G401.6 (cell line): ENCODE data around the gene CDK6.

Source experiments
- FAIRE-seq: peaks from 2 replicates; lab custom pipeline; 2012; peaks lifted over from hg19 to GRCh38; lab: Jason Lieb, UNC

The CDK6 gene

GRCh38 chr7:92732316-92733036 lies 103.9 kb downstream of the CDK6 start:
- no peak for FAIRE-seq

- FAIRE-seq = no peak
These were observed 104.9 kb downstream of the CDK6 start for GRCh38 chr7:92731335-92732063.

- FAIRE-seq = no peak
These were observed 105.6 kb downstream of the CDK6 start for GRCh38 chr7:92730808-92731207.

GRCh38 chr7:92729751-92730150 lies 106.6 kb downstream of the CDK6 start:
- no peak for FAIRE-seq

- no peak for FAIRE-seq
These were observed 107.2 kb downstream of the CDK6 start for GRCh38 chr7:92729172-92729571.

GRCh38 chr7:92727755-92728154 lies 108.6 kb downstream of the CDK6 start:
- FAIRE-seq = no peak

- no peak for FAIRE-seq
These were observed 111.0 kb downstream of the CDK6 start for GRCh38 chr7:92725161-92725925.

- FAIRE-seq = no peak
These were observed 112.4 kb downstream of the CDK6 start for GRCh38 chr7:92723943-92724342.

- no peak for FAIRE-seq
These were observed 113.2 kb downstream of the CDK6 start for GRCh38 chr7:92723205-92723604.

GRCh38 chr7:92722541-92722940 lies 113.8 kb downstream of the CDK6 start:
- no peak for FAIRE-seq

GRCh38 chr7:92720604-92721350 lies 115.6 kb downstream of the CDK6 start:
- no peak for FAIRE-seq

- no peak for FAIRE-seq
These were observed 118.2 kb downstream of the CDK6 start for GRCh38 chr7:92717993-92718716.

- FAIRE-seq = no peak
These were observed 118.8 kb downstream of the CDK6 start for GRCh38 chr7:92717623-92717992.

GRCh38 chr7:92716825-92717580 lies 119.4 kb downstream of the CDK6 start:
- FAIRE-seq = no peak

GRCh38 chr7:92715963-92716362 lies 120.4 kb downstream of the CDK6 start:
- no peak for FAIRE-seq

GRCh38 chr7:92714767-92715166 lies 121.6 kb downstream of the CDK6 start:
- no peak for FAIRE-seq

- FAIRE-seq = no peak
These were observed 122.1 kb downstream of the CDK6 start for GRCh38 chr7:92714280-92714679.

GRCh38 chr7:92709912-92710311 lies 126.5 kb downstream of the CDK6 start:
- no peak for FAIRE-seq

GRCh38 chr7:92709150-92709549 lies 127.2 kb downstream of the CDK6 start:
- FAIRE-seq = no peak

GRCh38 chr7:92708111-92709042 lies 128.0 kb downstream of the CDK6 start:
- FAIRE-seq = no peak
